Glutamatergic neuron (in vitro differentiated cells): ENCODE measurements around the gene ZNF778. TPM values are rescaled to one million over a fixed set of nuclear protein-coding genes. Genes with fewer than 3 reads are reported as not detected.
"Not testable (repeated sequence)": the region's sequence is repeated elsewhere in the genome, so short reads cannot be mapped to it uniquely, and the experiment has no call there.

Experiments used
- DNase-seq: peaks from one replicate; pipeline ENCODE4 v3.0.0; 2022
- H3K27ac Mint-ChIP-seq: one replicate; pipeline ENCODE4 v1.8.0; 2020; ENCODE audit warnings: mild to moderate bottlenecking, mixed read lengths, inconsistent platforms; ENCODE audit not compliant: unreplicated experiment
- H3K27me3 Mint-ChIP-seq: one replicate; pipeline ENCODE4 v1.8.0; 2020; ENCODE audit warnings: mild to moderate bottlenecking, moderate library complexity, mixed read lengths, inconsistent platforms; ENCODE audit not compliant: unreplicated experiment
- H3K36me3 Mint-ChIP-seq: one replicate; pipeline ENCODE4 v1.8.0; 2020; ENCODE audit warnings: mild to moderate bottlenecking, mixed read lengths, inconsistent platforms; ENCODE audit not compliant: unreplicated experiment
- H3K4me1 Mint-ChIP-seq: one replicate; pipeline ENCODE4 v1.8.0; 2020; ENCODE audit warnings: mild to moderate bottlenecking, low read depth, mixed read lengths, inconsistent platforms; ENCODE audit not compliant: unreplicated experiment
- H3K4me3 Mint-ChIP-seq: one replicate; pipeline ENCODE4 v1.8.0; 2020; ENCODE audit warnings: mild to moderate bottlenecking, mixed read lengths, inconsistent platforms; ENCODE audit not compliant: unreplicated experiment
- H3K9me3 Mint-ChIP-seq: one replicate; pipeline ENCODE4 v1.8.0; 2020; ENCODE audit warnings: mild to moderate bottlenecking, moderate library complexity, mixed read lengths, inconsistent platforms; ENCODE audit not compliant: unreplicated experiment
- CTCF ChIP-seq: fragments of 200-600 bp; sonication (generic); IDR thresholded peaks from one replicate; pipeline ENCODE4 v1.5.0; 2021; ENCODE audit not compliant: partially characterized antibody, unreplicated experiment
- total RNA-seq: library from RNA; stranded (reverse); fragmentation: NEBNext Ultra II Directional; extraction: Animal tissue kit (Norgen Biotek cat#: 25700); gene quantifications from one replicate; pipeline ENCODE4 v1.2.1, GENCODE V29; 2021; ENCODE audit not compliant: unreplicated experiment

The ZNF778 gene
- total RNA-seq, 1 donor from 2014 or later = 36.2 TPM

- no peak for TF ChIP-seq CTCF
- Mint-ChIP-seq H3K36me3 (no peaks in the 10 kb centered on the region), H3K27me3 (peaks cover 35% of the 10 kb centered on the region), H3K9me3 (peaks cover 29% of the 10 kb centered on the region), H3K4me1 (peaks cover 2% of the 10 kb centered on the region), H3K27ac (peak overlapping the region; percentile 62), H3K4me3 (no peak overlapping the region)
- DNase-seq = peak; percentile 64
These were observed 30.3 kb upstream of the ZNF778 start for GRCh38 chr16:89187032-89187769.

- Mint-ChIP-seq H3K4me1 (peaks cover 2% of the 10 kb centered on the region), H3K27ac (peak overlapping the region; percentile 85), H3K27me3 (peaks cover 35% of the 10 kb centered on the region), H3K36me3 (no peaks in the 10 kb centered on the region), H3K4me3 (no peak overlapping the region), H3K9me3 (peaks cover 29% of the 10 kb centered on the region)
- peak; percentile 55 for DNase-seq
- no peak for TF ChIP-seq CTCF
These were observed 29.6 kb upstream of the ZNF778 start for GRCh38 chr16:89187770-89188392.

- Mint-ChIP-seq H3K27ac (peak overlapping the region; percentile 85), H3K27me3 (peaks cover 35% of the 10 kb centered on the region), H3K9me3 (peaks cover 29% of the 10 kb centered on the region)
- not testable (repeated sequence) for H3K4me1 Mint-ChIP-seq, H3K36me3 Mint-ChIP-seq, H3K4me3 Mint-ChIP-seq
- peak; percentile 38 for DNase-seq
These were observed 28.8 kb upstream of the ZNF778 start for GRCh38 chr16:89188471-89189357.

- DNase-seq = peak; percentile 43
- TF ChIP-seq CTCF = no peak
- no peak overlapping the region for H3K4me3 Mint-ChIP-seq
- H3K4me1 Mint-ChIP-seq = peaks cover 2% of the 10 kb centered on the region
- H3K9me3 Mint-ChIP-seq = peaks cover 27% of the 10 kb centered on the region
- peaks cover 33% of the 10 kb centered on the region for H3K27me3 Mint-ChIP-seq
- peak overlapping the region; percentile 85 for H3K27ac Mint-ChIP-seq
- H3K36me3 Mint-ChIP-seq = no peaks in the 10 kb centered on the region
These were observed 28.0 kb upstream of the ZNF778 start for GRCh38 chr16:89189358-89190025.
